CD4-positive, alpha-beta T cell treated with Interleukin-17A for 1 hour (primary cell): Measurements from ENCODE around the gene ZNF611.
"Not testable (repeated sequence)": the region's sequence is repeated elsewhere in the genome, so short reads cannot be mapped to it uniquely, and the experiment has no call there.

Source experiments
- DNase-seq: peaks from one replicate; pipeline ENCODE4 v3.0.0-alpha.2; 2020

The ZNF611 gene

DNA sequence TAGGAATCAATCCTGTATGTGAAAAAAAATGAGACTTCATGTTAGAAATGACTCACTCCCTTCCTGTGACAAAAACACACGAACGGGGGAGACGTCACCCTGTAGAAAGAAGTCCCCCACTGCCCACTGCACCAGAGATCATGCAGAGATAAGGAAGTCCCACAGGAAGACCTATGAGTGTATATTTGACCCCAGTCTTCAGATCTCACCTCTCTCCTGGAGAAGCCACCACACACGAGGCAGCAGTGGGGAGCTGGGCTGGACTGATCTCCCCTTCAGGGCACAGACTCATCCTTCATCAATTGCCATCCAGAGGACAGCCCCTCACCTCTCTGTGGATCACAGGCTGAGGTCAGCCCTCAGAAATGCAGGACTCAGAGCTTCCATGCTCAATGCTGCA, 18.9 kb downstream of the ZNF611 start:
- peak; percentile 55 for DNase-seq

DNA sequence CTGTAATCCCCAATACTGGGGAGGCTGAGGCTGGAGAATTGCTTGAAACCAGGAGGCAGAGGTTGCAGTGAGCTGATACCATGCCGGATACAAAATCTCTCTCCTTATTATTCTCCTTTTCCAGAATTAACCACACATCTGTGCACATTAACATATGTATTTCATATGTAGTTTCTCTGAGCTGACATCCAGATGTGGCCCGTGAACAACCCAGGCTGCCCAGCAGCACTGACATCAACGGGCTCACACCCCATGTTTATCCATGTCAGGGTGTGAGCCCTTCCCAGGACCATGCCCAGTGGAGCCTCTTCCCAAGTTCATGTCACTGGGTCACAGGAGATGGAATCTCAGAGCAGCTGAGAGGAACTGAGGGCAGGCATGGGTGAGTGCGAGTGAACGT, 19.5 kb downstream of the ZNF611 start:
- DNase-seq: not testable (repeated sequence)

DNA sequence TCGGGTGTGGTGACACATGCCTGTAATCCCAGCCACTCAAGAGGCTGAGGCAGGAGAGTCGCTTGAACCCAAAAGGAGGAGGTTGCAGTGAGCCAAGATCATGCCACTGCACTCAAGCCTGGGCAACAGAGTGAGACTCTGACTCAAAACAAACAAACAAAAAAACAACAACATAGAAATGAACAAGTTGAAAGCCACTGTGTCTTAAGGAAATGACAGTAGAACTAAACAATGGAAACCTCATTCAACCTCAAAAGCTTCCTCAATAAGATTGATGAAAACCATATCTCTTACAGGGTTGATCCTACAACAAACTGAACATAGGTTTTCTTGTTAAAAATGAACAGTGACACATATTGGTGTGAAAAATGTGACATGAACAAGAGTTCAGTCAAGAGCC, 21.8 kb downstream of the ZNF611 start:
- DNase-seq: not testable (repeated sequence)

DNA sequence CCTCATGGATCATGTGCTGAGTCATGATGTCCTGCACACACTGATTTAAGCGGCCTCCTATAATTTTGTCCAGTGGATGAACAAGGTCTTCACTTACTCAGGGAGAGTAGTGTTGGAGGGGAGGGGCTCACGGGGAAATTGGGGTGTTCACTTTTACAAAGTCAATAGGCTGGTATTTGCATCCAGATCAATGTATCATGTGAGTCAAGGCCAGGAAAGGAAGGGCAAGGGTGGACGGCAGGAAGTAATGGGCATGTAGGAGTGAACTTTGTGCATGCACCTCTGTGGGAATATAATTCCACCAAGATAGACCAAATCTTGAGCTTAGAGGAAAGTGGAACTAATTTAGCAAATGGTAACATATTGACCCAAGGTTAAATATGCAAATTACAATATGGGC, 23.2 kb downstream of the ZNF611 start:
- DNase-seq: not testable (repeated sequence)

DNA sequence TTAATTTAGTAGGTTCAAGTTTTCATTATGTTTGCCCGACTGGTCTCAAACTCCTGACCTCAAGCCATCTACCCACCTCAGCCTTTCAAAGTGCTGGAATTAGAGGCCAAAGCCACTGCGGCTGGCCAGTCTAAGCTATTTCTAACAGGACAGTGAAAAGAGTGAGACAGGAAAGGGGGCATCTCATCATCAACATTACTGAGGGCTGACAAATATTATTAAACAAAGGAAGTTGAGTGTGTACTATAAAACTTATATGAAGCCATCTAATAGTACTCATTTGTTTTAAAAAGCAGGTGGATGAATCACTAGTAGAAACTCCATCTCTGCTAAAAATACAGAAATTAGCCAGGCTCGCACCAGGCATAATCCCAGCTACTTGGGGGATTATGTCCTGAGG, 24.3 kb downstream of the ZNF611 start:
- DNase-seq: no peak

DNA sequence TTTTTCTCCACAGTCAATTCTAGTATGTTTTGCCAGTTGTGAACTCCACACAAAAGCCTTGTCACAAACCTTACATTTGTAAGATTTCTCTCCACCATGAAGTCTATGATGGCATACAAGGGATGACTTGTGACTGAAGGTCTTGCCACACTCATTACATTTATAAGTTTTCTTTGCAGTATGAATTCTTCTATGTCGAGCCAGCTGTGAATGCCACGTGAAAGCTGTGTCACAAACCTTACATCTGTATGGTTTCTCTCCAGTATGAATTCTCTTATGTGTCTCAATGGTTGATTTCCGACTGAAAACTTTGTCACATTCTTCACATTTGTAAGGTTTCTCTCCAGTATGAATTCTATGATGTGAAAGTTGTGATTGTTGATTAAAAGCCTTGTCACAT, 29.2 kb downstream of the ZNF611 start:
- DNase-seq: not testable (repeated sequence)

DNA sequence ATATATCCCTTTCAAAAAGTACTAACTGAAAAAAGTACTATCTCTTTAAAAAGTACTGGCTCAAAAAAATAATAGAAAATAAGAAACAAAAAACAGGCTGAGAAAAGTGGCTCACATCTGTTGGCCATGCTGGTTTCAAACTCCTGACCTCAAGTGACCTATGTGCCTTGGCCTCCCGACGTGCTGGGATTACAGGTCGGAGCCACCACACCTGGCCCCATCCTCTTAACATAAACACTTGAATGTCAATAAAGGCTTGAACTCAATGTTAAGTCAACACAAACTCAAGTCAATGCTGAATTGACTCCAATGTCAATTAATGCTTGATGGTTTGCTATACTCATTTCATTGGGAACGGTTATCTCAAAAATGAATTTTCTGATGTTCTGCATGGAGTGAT, 30.9 kb downstream of the ZNF611 start:
- DNase-seq: no peak

DNA sequence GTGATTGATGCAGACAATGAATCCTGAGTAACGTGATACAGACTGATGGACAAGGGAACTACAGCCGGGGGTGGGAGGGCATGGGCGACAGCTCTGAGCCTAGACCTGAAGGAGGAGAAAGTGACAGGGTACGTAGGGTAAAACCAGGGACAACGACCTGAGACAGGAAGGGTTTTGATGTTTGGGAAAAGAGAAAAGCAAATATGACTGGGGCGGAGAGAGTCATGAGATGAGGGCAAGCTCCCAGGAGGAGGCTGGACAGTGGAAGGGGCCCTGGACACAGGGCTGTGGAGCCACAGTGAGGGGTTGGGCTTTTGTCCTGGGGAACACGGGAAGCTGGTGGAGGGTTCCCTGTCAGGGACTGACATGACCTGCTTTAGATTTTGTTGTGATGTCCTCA, 34.2 kb downstream of the ZNF611 start:
- no peak for DNase-seq

DNA sequence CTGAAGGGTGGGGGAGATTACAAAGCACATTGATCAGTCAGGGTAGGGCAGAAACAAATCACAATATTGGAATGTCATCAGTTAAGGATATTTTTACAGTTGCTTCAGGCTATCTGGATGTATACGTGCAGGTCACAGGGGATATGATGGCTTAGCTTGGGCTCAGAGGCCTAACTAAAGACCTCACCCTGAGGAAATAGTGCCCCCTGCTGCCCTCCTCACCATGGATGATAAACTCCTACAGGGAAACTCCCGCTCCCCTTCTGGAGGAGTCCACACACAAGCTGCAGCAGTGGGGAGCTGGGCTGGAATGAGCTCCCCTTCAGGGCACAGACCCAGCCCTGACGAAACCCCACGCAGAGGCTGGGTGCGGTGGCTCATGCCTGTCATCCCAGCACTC, 35.3 kb downstream of the ZNF611 start:
- DNase-seq: peak; percentile 9

DNA sequence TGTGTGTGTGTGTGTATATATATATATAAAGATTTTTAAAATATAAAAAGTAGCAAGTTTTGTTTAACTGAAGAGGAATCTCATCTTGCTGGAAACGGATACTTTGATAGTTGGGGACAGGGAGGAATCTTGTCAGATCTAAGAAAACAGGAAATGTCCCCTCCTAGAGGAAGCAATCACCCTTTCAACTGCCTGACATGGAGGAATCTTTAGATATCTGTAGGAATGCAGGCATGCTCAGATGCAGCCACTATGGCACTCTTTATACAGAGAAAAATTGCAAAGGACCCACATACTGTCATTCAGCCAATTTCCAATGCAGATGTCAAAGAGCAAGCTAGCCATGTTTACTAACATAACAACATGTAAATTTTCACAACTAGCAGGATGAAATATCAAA, 38.8 kb downstream of the ZNF611 start:
- DNase-seq: no peak

DNA sequence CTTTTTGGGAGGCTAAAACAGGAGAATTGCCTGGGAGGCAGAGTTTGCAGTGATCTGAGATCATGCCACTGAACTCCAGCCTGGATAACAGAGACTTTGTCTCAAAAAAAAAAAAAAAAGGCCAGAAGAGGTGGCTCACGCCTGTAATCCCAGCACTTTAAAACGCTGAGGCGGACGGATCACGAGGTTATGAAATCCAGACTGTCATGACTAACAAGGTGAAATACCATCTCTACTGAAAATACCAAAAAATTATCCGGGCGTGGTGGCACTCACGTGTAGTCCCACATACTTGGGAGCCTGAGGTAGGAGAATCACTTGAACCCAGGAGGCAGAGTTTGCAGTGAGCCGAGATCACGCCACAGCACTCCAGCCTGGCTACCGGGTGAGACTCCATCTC, 39.9 kb downstream of the ZNF611 start:
- DNase-seq: no peak

DNA sequence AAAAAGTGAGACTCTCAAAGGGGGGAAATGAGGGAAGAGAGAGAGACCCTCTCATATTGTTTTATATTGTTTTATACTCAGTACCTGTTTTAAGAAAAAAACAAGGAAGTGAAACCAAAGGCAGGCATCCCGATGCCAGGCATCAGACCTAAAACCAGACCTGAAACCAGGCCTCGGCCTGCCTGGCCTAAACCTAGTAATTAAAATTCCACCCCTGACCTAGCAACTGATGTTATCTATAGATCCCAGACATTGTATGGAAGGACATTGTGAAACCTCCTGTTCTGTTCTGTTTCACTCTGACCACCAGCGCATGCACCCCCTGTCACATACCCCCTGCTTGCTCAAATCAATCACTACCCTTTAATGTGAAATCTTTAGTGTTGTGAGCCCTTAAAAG, 40.6 kb downstream of the ZNF611 start:
- DNase-seq: not testable (repeated sequence)

DNA sequence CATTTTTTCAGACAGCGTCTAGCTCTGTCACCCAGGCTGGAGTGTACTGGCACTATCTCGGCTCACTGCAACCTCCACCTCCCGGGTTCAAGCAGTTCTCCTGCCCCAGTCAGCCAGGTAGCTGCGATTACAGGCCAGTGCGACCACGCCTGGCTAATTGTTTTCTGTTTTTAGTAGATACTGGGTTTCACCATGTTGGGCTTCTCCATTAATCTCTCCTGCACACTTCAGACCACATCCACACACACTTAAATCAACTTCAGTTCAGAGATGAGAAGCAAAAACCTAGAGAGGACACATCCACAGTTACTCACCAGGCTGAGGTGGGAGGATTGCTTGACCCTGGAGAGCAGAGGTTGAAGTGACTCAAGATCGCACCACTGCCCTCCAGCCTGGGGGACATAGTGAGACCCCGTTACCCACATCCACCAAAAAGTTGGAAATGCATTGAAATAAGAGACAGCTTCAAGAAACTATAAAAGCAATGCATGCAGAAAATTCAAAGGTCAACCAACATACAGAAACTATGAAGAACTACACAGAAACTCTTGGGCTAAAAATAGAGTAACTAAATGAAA, 42.3 kb downstream of the ZNF611 start:
- no peak for DNase-seq

DNA sequence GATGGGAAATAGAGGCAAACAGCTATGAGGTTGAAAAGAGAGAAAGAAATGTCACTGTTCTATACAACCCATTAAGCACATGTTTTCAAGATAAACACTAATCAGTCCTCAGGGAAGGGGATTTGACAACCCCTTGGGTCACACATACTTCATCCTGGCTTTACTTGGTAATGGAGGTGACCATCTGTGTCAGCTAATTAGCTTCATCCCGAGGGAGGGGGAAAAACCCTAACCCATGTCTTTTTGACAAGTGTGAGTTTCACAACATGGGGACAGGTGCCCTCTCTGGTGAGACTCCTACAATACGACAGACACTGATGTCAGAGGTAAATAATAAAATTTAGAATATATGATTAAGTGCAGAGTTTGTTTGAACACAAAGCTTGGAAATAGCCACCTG, 43.1 kb downstream of the ZNF611 start:
- no peak for DNase-seq

DNA sequence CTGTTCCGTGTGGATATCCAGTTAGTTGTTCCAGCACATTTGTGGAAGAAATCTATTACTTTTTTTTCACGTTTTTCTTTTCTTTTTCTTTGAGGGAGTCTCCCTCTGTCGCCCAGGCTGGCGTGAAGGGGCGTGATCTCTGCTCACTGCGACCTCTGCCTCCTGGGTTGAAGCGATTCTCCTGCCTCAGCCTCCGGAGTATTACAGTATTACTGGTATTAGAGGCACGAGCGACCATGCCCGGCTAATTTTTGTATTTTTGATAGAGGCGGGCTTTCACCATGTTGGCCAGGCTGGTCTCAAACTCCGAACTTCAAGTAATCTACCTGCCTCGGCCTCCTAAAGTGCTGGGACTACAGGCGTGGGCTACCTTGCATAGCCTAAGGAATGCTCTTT, 43.6 kb downstream of the ZNF611 start:
- no peak for DNase-seq

DNA sequence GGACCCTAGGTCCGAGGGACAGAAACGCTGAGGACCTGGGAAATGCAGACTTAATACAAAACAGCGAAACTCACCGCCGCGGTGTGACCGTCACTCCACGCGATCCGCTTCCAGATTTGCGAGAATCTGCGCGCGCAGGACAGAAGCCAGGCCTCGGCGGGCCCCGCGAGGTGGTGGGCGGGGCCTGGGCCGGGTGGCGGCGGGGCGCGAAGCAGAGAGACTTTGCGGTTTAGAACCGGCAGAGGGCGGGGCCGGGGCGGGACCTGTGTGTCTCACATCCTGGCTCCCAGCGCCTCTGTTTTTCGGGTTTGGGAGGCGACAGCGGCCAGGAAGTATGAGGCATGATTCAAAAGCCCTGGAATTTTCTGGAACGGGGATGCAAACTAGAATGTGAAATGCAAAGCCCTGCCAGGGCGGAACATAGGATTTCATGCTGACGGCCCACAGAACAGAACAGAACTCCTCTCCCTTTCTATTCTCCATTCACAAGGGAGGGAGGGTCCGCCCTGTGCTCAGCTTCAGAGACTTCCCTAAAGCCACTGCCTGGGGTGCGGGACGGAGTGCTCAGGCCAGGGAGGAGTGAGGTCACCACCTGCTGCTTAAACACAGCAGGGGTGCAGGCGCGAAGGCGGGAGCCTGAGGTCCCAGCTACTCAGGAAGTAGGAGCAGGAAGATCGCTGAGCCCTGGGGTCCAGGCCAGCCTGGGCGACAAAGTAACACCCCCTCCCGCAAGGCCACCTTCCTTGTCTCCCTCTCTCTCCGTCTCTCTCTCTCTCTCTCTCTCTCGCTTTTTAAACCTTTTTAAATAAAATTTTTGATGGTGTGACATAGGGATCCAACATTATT, 44.3 kb downstream of the ZNF611 start:
- peak; percentile 92 for DNase-seq

DNA sequence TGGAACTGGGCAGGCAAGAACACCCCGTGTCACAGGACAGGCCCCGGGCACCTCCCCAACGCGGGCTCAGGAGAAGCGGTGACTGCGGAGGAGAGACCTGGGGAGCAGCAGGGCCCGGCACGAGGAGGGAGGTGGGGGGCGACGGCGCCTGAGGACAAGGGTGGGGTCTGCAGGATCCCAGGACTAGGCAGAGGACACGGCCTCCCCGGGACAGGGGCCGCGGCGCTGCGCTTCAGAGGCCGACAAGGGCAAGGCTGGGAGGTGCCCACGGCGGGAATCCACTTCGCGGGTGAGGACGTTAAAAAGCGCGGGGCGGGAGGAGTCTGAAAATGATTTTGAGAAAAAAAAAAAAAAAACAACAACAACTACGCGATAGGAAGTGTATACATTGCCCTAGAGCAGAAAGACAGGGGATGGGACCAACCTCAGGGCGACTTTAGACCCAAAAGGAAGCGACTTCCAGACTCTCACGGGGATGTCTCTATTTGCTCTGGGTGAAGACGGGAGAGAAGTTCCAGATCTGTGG, 44.9 kb downstream of the ZNF611 start:
- no peak for DNase-seq

DNA sequence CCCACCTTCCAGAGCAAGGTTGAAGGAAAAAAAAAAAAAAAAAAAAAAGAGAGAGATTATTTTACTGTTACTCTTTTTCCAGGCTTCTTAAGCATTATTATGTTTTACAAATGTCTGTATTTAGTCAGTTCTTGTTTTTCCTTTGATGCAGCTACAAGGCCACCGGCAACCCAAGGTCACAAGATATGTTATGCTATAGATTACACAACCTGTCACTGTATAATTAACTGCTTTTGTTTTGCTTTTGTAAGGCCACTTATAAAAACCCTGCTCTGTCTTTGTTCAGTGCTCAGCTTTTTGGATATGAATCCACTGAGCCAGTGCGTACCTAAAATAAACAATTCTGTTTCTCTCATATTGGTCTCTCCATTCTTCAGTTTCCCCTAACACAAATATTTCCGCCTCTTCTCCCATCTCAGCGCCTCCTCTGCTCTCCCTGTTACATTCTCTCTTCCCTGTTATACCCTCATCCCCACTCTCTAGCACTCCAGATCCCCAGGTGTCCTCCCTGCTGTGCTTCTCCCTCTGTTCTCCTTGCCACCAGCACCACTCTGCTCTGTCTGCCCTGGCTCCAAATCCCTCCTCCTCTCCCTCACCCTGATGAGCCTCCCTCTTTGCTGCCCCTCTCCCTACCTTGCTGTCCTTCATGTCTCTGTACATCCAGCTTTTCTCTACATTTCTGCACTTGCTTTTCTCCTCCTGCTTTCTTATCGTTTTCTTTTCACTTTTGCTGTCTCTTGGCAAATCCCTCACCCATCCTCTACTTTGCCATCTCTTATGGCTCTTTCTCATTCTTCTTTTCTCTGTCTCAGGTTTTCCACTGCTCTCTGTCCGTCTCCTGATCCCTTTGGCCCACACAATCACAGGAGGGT, 45.7 kb downstream of the ZNF611 start:
- peak; percentile 2 for DNase-seq

DNA sequence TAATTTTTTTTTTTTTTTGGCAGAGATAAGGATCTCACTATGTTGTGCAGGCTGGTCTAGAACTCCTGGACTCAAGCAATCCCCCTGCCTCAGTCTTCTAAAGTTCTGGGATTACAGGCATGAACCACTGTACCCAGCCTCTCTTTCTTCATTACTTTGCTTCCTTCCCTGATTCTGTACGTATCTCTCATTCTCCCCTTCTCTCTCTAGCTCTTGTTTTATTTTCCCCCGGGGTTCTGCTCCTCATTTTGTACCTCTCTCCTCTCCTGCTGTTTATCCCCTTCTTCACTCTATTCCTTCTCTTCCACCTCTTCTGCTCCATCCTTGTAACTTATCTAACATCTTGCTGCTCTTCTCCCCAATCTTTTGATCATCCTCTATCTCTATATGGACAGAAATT, 46.5 kb downstream of the ZNF611 start:
- no peak for DNase-seq

DNA sequence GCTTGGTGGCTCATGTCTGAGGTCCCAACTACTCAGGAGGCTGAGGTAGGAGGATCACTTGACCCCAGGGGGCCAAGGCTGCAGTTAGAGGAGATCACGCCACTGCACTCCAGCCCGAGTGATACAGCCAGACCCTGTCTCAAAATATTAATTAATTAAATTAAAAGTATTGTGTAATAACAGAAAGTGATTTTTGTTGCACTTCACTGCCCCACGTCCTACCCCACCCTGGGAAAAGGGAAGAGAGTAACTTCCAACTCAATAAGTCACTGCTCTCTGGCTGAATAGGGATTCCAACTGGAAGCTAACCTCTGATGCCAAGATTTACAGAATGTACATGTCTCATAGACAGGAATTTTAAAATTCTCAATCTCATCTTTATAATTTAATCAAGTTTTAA, 47.2 kb downstream of the ZNF611 start:
- no peak for DNase-seq

DNA sequence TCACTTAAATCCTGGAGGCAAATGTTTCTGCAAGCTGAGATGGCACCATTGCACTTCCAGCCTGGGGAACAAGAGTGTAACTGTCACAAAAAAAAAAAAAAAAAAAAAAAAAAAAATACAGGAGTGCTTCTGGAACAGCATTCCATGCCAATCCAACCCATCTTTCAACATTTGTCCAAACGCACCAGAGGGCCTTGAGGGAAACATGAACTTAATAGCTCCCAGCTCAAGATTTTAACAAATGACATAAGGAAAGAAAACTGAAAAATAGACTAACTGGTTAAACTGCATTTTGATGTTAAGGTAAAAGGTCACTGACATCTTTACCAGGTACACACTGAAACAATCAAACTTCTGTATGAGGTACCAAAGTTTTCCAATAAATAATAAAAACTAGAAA, 49.0 kb downstream of the ZNF611 start:
- no peak for DNase-seq

DNA sequence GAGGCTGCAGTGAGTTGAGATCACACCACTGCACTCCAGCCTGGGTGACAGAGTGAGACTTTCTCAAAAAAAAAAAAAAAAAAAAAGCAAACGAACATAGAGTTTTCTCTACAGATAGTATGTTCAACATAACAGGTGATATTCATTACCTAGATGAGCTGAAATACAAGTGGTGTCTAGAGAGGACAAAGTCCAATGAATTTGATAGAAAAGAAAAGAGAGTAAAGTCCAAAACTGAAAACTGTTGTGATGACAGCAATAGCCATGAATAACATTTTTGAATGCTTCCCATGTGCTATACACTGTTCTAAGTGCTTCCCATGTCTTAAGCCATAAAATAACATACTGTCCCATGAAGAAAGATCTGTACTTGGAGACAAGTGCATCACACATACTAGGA, 53.6 kb downstream of the ZNF611 start:
- not testable (repeated sequence) for DNase-seq

DNA sequence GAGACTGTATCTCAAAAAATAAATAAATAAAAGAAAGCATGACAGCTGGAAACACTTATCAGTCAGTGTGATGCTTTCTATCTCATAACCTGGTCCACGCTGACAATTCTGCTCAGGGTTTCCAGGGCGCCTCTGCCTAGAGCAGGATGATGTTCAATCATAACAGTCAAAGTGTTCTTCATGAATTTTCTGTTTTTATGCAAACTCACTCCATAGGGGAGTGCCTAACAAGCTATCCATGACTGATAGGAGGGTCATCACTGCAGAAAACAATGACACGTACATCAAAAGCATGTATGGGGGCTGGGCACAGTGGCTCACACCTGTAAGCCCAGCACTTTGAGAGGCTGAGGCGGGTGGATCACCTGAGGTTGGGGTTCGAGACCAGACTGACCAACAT, 55.2 kb downstream of the ZNF611 start:
- DNase-seq: no peak

DNA sequence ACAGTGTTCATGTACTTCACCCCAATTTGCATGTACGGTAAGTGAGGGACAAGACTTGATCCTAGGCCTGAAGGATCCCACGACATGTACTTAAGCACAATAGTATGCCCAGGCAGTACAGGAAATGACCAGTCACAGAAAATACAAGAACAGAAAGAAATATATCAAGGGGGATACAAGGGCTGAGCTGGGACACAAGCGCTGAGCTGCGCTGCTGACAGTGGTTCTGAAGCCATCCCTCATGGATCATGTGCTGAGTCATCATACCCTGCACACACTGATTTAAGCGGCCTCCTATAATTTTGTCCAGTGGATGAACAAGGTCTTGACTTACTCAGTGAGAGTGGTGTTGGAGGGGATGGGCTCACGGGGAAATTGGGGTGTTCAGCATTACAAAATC, 59.6 kb downstream of the ZNF611 start:
- not testable (repeated sequence) for DNase-seq
